Rectal smooth muscle tissue (tissue), 1 donor: Measurements from ENCODE around the gene SHLD1.

ENCODE experiments used
- H3K27ac ChIP-seq: one replicate; pipeline ENCODE4 v1.7.0; 2013; ENCODE audit warnings: low read depth, low read length, inconsistent platforms
- H3K27me3 ChIP-seq: one replicate; pipeline ENCODE4 v1.7.0; 2013; ENCODE audit warnings: low read length; ENCODE audit not compliant: control insufficient read depth, insufficient read depth
- H3K36me3 ChIP-seq: one replicate; pipeline ENCODE4 v1.7.0; 2013; ENCODE audit warnings: low read length; ENCODE audit not compliant: control insufficient read depth, insufficient read depth
- H3K4me1 ChIP-seq: one replicate; pipeline ENCODE4 v1.7.0; 2013; ENCODE audit warnings: low read length; ENCODE audit not compliant: control insufficient read depth, insufficient read depth
- H3K4me3 ChIP-seq: one replicate; pipeline ENCODE4 v1.7.0; 2013; ENCODE audit warnings: low read length
- H3K9ac ChIP-seq: one replicate; pipeline ENCODE4 v1.7.0; 2013; ENCODE audit warnings: low read length

The SHLD1 gene

DNA sequence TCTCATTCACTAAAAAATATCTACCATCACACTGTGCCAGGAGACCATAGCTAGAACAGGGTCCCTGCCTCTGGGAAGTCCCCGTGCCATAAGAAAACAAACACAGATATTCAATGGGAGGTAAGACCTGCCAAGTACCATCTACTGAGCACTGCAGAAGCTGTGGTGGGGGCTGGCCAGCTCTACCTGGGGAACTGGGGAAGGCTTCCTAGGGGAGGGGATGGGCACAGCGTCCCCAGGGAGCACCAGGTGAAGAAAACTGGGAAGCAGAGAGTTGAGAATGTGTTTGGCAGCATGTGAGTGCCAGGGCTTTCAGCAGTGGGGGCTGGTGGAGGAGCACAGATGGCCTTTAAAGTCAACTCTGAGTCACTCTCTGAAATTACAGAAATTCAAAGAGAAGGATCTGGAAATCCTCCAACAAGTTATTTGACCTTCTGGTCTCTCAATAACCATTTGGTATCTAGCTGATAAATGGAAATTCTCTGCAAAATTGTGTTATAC is 85.2 kb downstream of the SHLD1 start:
- Histone ChIP-seq H3K4me1 (no peaks in the 10 kb centered on the region), H3K36me3 (no peaks in the 10 kb centered on the region), H3K27me3 (no peaks in the 10 kb centered on the region), H3K27ac (no peak overlapping the region), H3K4me3 (no peak overlapping the region), H3K9ac (no peak overlapping the region)

DNA sequence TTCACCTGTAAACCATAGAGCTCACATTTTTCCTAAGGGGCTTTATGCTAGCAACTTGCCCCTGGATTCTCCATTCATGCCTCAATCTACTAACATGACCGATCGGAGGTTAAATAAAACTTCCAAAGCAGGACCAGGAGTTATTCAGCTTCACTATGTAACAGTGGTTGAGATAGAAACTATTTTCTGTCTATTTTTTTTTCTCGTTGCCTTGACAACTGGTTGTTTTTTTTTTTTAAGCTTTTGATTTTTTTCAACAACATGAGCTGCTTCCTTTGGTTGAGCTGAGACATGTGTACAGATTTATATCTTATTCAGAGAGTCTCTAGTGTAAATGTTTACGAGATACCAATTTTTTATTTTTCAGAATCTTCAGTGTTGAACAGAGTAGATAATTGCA is 85.7 kb downstream of the SHLD1 start:
- H3K36me3 ChIP-seq = no peaks in the 10 kb centered on the region
- no peak overlapping the region for H3K4me3 ChIP-seq
- no peak overlapping the region for H3K9ac ChIP-seq
- no peak overlapping the region for H3K27ac ChIP-seq
- no peaks in the 10 kb centered on the region for H3K4me1 ChIP-seq
- no peaks in the 10 kb centered on the region for H3K27me3 ChIP-seq

DNA sequence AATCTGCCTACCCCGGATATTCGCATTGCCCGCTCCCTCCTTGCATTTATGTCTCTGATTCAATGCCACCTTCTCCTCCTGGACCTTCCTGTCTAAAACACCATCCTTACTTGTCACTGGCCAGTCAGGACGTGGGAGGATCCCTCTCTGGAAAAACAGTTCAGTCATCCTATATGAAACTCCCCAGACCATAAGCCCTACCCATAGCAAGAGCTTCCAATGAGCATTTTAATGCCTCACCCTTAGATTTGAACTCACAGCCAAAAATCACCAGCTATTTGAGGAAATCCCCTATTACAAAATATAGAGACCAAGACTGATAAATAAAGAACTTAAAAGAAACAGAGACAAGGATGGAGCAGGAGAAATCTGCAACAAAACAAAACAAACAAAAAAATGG is 86.4 kb downstream of the SHLD1 start:
- Histone ChIP-seq H3K4me3 (no peak overlapping the region), H3K9ac (no peak overlapping the region), H3K36me3 (no peaks in the 10 kb centered on the region), H3K27me3 (no peaks in the 10 kb centered on the region), H3K4me1 (no peaks in the 10 kb centered on the region), H3K27ac (no peak overlapping the region)

DNA sequence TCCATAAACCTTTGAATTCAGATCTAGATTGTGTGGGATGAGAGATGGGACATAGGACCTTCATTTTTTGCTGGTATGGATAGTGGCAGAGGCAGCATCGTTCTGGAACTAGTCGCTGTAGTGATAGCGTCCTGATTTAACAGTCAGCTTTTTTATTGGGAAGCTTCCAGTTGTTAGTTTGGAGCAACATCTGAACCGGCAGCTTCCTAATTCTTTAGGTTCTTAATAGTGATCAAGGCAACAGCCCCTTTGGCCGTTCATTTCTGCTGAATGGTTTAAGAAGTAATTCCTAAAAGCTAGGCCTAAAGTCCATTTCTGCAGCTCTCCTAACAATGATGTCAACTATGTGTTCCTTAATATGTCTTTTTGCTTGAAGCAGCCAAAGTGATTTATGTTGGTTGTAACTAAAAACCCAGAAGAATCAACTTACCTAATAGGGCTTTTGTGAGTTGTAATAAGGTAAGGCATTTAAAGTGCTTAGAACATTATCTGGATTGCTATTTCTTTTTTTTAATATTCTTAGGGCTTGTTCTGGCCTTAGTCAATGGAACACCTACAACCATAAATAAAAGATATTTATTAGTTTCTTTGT is 90.3 kb downstream of the SHLD1 start:
- no peak overlapping the region for H3K27ac ChIP-seq
- no peaks in the 10 kb centered on the region for H3K27me3 ChIP-seq
- H3K9ac ChIP-seq = no peak overlapping the region
- no peaks in the 10 kb centered on the region for H3K36me3 ChIP-seq
- no peak overlapping the region for H3K4me3 ChIP-seq
- no peaks in the 10 kb centered on the region for H3K4me1 ChIP-seq

DNA sequence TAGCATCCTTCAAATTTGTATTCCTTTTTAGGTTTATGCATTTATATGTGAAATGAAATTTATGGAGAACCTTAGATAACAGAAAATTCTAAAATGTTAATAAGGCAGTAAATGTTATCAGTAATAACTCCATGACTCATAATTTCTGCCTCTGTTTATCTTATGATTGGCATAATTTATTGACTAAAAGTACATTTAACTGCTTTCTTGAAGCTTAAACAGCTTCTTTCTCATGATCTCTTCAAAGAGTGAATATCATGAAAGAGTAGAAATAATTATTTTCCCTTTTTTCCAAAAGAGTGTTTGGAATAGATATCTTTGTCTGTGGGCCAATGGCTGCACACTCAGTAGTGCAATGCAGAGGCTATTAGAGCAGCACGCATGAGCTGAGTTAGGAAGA is 91.3 kb downstream of the SHLD1 start:
- no peak overlapping the region for H3K27ac ChIP-seq
- no peaks in the 10 kb centered on the region for H3K27me3 ChIP-seq
- no peaks in the 10 kb centered on the region for H3K36me3 ChIP-seq

DNA sequence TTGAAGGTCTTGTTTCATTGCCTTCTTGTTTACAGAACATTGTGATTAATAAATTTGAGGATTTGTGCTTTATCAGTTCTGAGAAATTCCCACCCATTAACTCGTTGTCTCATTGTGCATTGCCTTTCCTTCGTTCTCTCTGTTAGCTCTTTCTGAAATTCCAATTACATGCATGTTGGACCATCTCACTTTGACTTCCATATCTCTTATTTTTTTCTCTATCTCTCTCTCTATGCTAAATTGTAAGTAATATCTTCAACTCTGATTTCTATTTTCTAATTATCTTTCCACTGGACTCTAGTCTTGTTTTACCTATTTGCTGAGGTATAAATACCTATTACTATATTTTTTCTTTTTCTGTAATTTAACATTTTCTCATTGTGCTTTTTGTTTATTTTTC is 92.3 kb downstream of the SHLD1 start:
- no peak overlapping the region for H3K4me3 ChIP-seq
- H3K4me1 ChIP-seq = no peaks in the 10 kb centered on the region
- H3K36me3 ChIP-seq = no peaks in the 10 kb centered on the region
- no peaks in the 10 kb centered on the region for H3K27me3 ChIP-seq
- no peak overlapping the region for H3K9ac ChIP-seq
- H3K27ac ChIP-seq = no peak overlapping the region

More for the DNA sequence above, 91.3 kb downstream of the SHLD1 start:
- Histone ChIP-seq H3K9ac (no peak overlapping the region), H3K4me1 (no peaks in the 10 kb centered on the region), H3K4me3 (no peak overlapping the region)

GRCh38 chr20:5843054-5843592 is 92.9 kb downstream of the SHLD1 start:
- no peaks in the 10 kb centered on the region for H3K27me3 ChIP-seq
- H3K36me3 ChIP-seq = no peaks in the 10 kb centered on the region
- H3K4me1 ChIP-seq = no peaks in the 10 kb centered on the region
- H3K9ac ChIP-seq = no peak overlapping the region
- no peak overlapping the region for H3K27ac ChIP-seq
- no peak overlapping the region for H3K4me3 ChIP-seq

GRCh38 chr20:5844063-5844681 is 94.0 kb downstream of the SHLD1 start:
- H3K36me3 ChIP-seq = no peaks in the 10 kb centered on the region
- no peak overlapping the region for H3K27ac ChIP-seq
- no peak overlapping the region for H3K4me3 ChIP-seq
- H3K4me1 ChIP-seq = no peaks in the 10 kb centered on the region
- H3K9ac ChIP-seq = no peak overlapping the region
- H3K27me3 ChIP-seq = no peaks in the 10 kb centered on the region

- no peak overlapping the region for H3K27ac ChIP-seq
Measured at GRCh38 chr20:5845681-5846615, 95.7 kb downstream of the SHLD1 start.

GRCh38 chr20:5848711-5849505 is 98.7 kb downstream of the SHLD1 start:
- Histone ChIP-seq H3K9ac (no peak overlapping the region), H3K4me3 (no peak overlapping the region), H3K36me3 (no peaks in the 10 kb centered on the region), H3K27ac (no peak overlapping the region), H3K27me3 (no peaks in the 10 kb centered on the region), H3K4me1 (no peaks in the 10 kb centered on the region)

More at GRCh38 chr20:5845681-5846615, 95.7 kb downstream of the SHLD1 start:
- Histone ChIP-seq H3K4me3 (no peak overlapping the region), H3K4me1 (no peaks in the 10 kb centered on the region), H3K27me3 (no peaks in the 10 kb centered on the region), H3K36me3 (no peaks in the 10 kb centered on the region), H3K9ac (no peak overlapping the region)

DNA sequence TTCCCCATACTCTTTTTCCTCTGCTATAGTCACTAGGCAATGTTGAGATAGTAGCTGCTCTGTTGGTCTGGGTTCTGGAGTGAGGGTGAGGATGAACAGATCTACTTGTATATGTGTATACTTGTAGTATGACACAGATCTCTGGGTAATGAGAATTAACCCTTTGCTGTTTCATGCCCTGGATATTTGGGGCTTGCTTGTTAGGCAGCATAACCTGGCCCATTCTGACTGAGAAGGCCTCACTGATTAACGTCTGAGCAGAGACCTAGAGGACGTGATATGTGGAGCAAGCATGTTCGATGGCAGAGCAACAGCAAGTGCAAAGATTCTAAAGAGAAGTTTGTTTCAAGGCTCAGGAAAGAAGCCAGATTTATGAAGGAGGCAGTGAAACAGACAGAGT is 105.7 kb downstream of the SHLD1 start:
- Histone ChIP-seq H3K4me1 (no peaks in the 10 kb centered on the region), H3K27me3 (no peaks in the 10 kb centered on the region), H3K27ac (no peak overlapping the region), H3K9ac (no peak overlapping the region), H3K36me3 (no peaks in the 10 kb centered on the region), H3K4me3 (no peak overlapping the region)

DNA sequence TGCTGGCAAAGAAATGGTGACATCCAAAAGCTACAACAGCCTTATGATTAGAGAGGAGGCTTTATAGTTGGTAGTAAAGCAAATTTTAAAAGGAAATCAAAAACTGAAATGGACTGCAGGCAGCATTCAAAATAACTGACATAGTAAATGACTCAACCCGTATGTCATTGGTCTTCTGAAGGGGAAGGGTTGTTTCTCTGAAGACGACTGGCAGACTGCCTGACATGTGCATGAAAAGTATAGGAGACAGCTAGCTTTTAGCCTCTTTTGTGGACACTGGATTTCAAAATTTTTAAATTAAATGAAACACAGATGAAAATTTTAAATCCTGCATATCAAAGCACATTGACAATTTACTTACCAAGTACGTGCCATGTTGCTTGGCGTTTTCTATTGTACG is 109.4 kb downstream of the SHLD1 start:
- Histone ChIP-seq H3K36me3 (no peaks in the 10 kb centered on the region), H3K4me3 (no peak overlapping the region), H3K27me3 (no peaks in the 10 kb centered on the region), H3K9ac (no peak overlapping the region), H3K27ac (no peak overlapping the region), H3K4me1 (peaks cover 3% of the 10 kb centered on the region)
